Heart right ventricle (tissue), 16 donors: ENCODE data around the gene GRIK4. TPM values are rescaled to one million over a fixed set of nuclear protein-coding genes. Genes with fewer than 3 reads are reported as not detected.

Source experiments
- ATAC-seq, 8 donors: fragments of 200-7000 bp; cut with Tn5 transposase; one replicate each; pipeline ENCODE4 v1.9.1; 2020; ENCODE audit warnings: mild to moderate bottlenecking in 8 of 8, moderate library complexity in 8 of 8, moderate number of reproducible peaks in 1 of 8
- DNase-seq, 2 donors: peaks; one replicate each; pipeline ENCODE4 v3.0.0-alpha.2; 2020
- H3K27ac ChIP-seq, 10 donors: fragments of 200-600 bp; sonication (generic) in 2 of 10; one replicate each; pipeline versions ENCODE4 v1.5.0 to v1.8.0; 2020 to 2022; ENCODE audit warnings: mild to moderate bottlenecking in 3 of 10
- H3K27me3 ChIP-seq, 7 donors: fragments of 200-600 bp; one replicate each; pipeline ENCODE4 v1.8.0; 2021 to 2022; ENCODE audit warnings: mild to moderate bottlenecking in 2 of 7
- H3K36me3 ChIP-seq, 9 donors: fragments of 200-600 bp; sonication (generic) in 1 of 9; one replicate each; pipeline versions ENCODE4 v1.5.0 to v1.8.0; 2020 to 2022; ENCODE audit warnings: mild to moderate bottlenecking in 2 of 9
- H3K4me1 ChIP-seq, 9 donors: fragments of 200-600 bp; sonication (generic) in 1 of 9; one replicate each; pipeline versions ENCODE4 v1.5.0 to v1.8.0; 2020 to 2022; ENCODE audit warnings: mild to moderate bottlenecking in 4 of 9
- H3K4me3 ChIP-seq, 10 donors: fragments of 200-600 bp; sonication (generic) in 2 of 10; one replicate each; pipeline versions ENCODE4 v1.5.0 to v1.8.0; 2020 to 2022; ENCODE audit warnings: mild to moderate bottlenecking in 7 of 10, moderate library complexity in 2 of 10
- H3K9me3 ChIP-seq, 11 donors: fragments of 200-600 bp in 10 of 11; sonication (generic) in 2 of 11; one replicate each; pipeline versions ENCODE4 v1.5.0 to v1.8.0; 2013 to 2022; ENCODE audit warnings: mild to moderate bottlenecking in 2 of 11, control low read depth in 1 of 11, moderate library complexity in 1 of 11
- WGBS, 2 donors: extraction: QIAGEN DNeasy Blood & Tissue Kit; methylation state at CpG; one replicate each; pipeline ENCODE4 v1.1.7; 2013; ENCODE audit warnings: inconsistent platforms in 1 of 2; 5-methylcytosine and 5-hydroxymethylcytosine counted together
- intact Hi-C, 10 donors: fragments of 100-400 bp; cut with DNase I; formaldehyde crosslinking; loops; one replicate each; pipeline versions ENCODE4 v1.11.1 to v1.14.2; 2022
- polyA plus RNA-seq, 2 donors: library from polyadenylated mRNA; stranded (reverse); fragments of 200-250 nt; gene quantifications; one replicate each; pipeline ENCODE4 v1.2.3, GENCODE V29; 2013
- total RNA-seq, 10 donors: library from RNA; stranded (reverse); fragmentation: NEBNext Ultra II Directional in 3 of 10; extraction: Animal tissue kit (Norgen Biotek cat#: 25700) in 3 of 10; gene quantifications; one replicate each; pipeline versions ENCODE4 v1.2.1 to v1.2.4, GENCODE V29; 2021 to 2023
- TF ChIP-seq, protein P1 (sequence below), 9 donors: fragments of 200-600 bp; sonication (generic) in 2 of 9; IDR thresholded peaks; one replicate each; pipeline versions ENCODE4 v1.5.0 to v1.8.0; 2021 to 2022; ENCODE audit warnings: antibody characterized with exemption in 9 of 9, mild to moderate bottlenecking in 5 of 9, moderate library complexity in 1 of 9
- donor health status: Arrhythmogenic right ventricular cardiomyopathy.
- donor health status: ischemic (EF 13 %, LVEDD 7.1; RV severe dilation, severe dysfunction).
- donor health status: healthy with polysubstance abuse.
- donor health status: DM: no; HTN: yes; CAD: no.
- donor health status: DM: no; HTN: no; CAD: no.
- donor health status: ischemic (EF 25% LVEDD 6.9; RV normal size, moderate dysfunction).
- donor health status: ischemic (EF 25% LVEDD 5.7; RV mildly dilated, moderate dysfunction).
- donor health status: healthy.
- donor health status: DM: yes; HTN: yes; CAD: no.
- donor health status: Ischemic cardiomyopathy.
- donor health status: ischemic (EF 35%, LVEDD 5.7; RV mildly dilated, moderate dysfunction).
- donor health status: nonischemic (EF 11% LVEDD 7.7; RV severe dilation, severe dysfunction).
- donor health status: DM: yes; HTN: yes; CAD: no.
- donor health status: PGD.
- donor health status: ischemic (EF 29% LVEDD 5.4; RV normal size, mild dysfunction).
- donor health status: nonischemic (EF 23%, LVEDD 6.1; RV moderate dilation, normal function).

Gene GRIK4
- total and polyA plus RNA-seq, 12 donors: 0.01 to 0.85 (median 0.37) TPM; not detected in 6

GRCh38 chr11:120717623-120718022 is 206.1 kb downstream of the GRIK4 start:
- Histone ChIP-seq H3K27me3 (peaks cover 0 to 77% (median 51%) of the 10 kb centered on the region in 7 donors), H3K27ac (no peak overlapping the region), H3K4me3 (no peak overlapping the region), H3K36me3 (no peaks in the 10 kb centered on the region), H3K9me3 (no peaks in the 10 kb centered on the region), H3K4me1 (peaks cover 0 to 3% (median 0%) of the 10 kb centered on the region in 9 donors)
- ATAC-seq (no peak), DNase-seq (no peak)
- 73 to 80% methylated on average over 6 of the region's 6 CpGs for WGBS, 2 donors
- TF ChIP-seq, protein P1, sequence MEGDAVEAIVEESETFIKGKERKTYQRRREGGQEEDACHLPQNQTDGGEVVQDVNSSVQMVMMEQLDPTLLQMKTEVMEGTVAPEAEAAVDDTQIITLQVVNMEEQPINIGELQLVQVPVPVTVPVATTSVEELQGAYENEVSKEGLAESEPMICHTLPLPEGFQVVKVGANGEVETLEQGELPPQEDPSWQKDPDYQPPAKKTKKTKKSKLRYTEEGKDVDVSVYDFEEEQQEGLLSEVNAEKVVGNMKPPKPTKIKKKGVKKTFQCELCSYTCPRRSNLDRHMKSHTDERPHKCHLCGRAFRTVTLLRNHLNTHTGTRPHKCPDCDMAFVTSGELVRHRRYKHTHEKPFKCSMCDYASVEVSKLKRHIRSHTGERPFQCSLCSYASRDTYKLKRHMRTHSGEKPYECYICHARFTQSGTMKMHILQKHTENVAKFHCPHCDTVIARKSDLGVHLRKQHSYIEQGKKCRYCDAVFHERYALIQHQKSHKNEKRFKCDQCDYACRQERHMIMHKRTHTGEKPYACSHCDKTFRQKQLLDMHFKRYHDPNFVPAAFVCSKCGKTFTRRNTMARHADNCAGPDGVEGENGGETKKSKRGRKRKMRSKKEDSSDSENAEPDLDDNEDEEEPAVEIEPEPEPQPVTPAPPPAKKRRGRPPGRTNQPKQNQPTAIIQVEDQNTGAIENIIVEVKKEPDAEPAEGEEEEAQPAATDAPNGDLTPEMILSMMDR (IDR thresholded peaks at IDR 0.05): no peak
- intact Hi-C loops: no loop called here

DNA sequence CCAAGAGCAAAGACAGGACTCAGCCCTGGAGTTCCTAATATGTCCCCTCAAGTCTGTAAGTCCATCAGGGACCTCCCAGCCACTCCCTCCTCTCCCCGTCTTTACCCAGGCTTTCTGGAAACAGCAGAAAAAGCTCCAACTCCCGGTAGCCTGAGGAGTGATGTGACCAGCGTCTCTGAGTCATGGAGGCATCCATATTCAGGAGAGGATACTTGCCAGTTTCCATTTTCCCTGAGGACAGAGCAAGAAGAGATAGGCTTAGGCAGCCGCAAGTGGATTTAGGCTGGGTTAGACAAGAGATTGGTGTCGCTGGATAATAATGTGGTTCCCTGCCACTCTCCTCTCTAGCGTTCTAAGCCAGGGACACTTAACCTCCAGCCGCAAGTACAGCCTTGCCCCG is 206.6 kb downstream of the GRIK4 start:
- H3K9me3 ChIP-seq: no peaks in the 10 kb centered on the region
- H3K27ac ChIP-seq: no peak overlapping the region
- TF ChIP-seq, protein P1 (IDR thresholded peaks at IDR 0.05): no peak
- DNase-seq (no peak), ATAC-seq (no peak)
- intact Hi-C loops: no loop called here
- H3K4me3 ChIP-seq: no peak overlapping the region
- WGBS, 2 donors: 71 to 77% methylated on average over 8 of the region's 8 CpGs
- H3K4me1 ChIP-seq: peaks cover 0 to 3% (median 0%) of the 10 kb centered on the region in 9 donors
- H3K36me3 ChIP-seq: no peaks in the 10 kb centered on the region
- H3K27me3 ChIP-seq: peaks cover 0 to 77% (median 51%) of the 10 kb centered on the region in 7 donors

DNA sequence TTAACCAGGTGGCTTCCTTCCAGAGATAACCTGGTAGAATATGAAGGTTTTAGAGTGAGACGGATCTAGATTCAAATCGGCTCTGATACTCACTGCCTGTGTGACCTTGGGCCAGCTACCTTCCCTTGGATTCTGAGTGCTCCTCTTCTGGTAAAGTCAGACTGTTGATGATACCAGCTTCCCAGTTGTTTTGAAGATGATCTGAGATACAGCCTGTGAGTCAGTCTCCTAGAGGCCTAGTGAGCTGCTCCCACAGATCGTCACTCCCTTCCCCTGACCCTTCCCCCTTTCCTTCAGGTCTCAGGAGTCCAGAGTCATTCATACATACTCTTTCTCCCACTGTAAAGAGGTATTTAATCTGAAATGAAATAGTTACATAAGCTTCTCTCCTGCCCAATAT is 207.8 kb downstream of the GRIK4 start:
- TF ChIP-seq, protein P1 (IDR thresholded peaks at IDR 0.05): no peak
- H3K27me3 ChIP-seq: peaks cover 0 to 69% (median 48%) of the 10 kb centered on the region in 7 donors
- H3K36me3 ChIP-seq: no peaks in the 10 kb centered on the region
- WGBS, 2 donors: 60% methylated on average over 3 of the region's 3 CpGs
- ATAC-seq: no peak
- DNase-seq: no peak
- no peak overlapping the region for H3K4me3 ChIP-seq
- no peaks in the 10 kb centered on the region for H3K9me3 ChIP-seq
- H3K27ac ChIP-seq: no peak overlapping the region
- intact Hi-C loops: no loop called here
- peaks cover 0 to 3% (median 0%) of the 10 kb centered on the region in 9 donors for H3K4me1 ChIP-seq

DNA sequence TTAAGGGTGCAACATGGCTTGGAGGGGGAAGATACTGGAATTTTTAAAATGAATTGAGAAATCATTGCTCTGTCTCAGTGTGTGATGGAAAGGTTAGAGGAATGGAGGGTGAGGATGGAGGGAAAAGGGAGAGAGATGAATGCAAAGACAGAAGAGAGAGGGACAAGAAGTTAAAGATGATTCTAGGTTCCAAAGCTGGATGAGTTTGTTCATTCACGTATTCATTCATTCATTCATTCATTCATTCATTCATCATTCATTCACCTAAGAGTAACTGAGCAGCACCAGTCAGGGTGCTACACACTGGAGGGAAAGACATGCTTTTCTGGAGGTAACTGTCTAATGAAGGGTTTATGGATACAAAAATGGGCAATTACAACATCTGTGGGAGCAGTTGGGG is 209.2 kb downstream of the GRIK4 start:
- Histone ChIP-seq H3K27me3 (peaks cover 0 to 58% (median 43%) of the 10 kb centered on the region in 7 donors), H3K4me3 (no peak overlapping the region), H3K27ac (no peak overlapping the region), H3K4me1 (no peaks in the 10 kb centered on the region), H3K9me3 (no peaks in the 10 kb centered on the region), H3K36me3 (no peaks in the 10 kb centered on the region)
- TF ChIP-seq, protein P1 (IDR thresholded peaks at IDR 0.05): no peak
- DNase-seq (no peak), ATAC-seq (no peak)
- 78 to 79% methylated on average over 1 of the region's 1 CpG for WGBS, 2 donors
- intact Hi-C loops: no loop called here
